H54 (cell line): ENCODE measurements around the gene SH3TC2.

Source experiments
- DNase-seq: peaks from one replicate; pipeline ENCODE4 v3.0.0; 2011; ENCODE audit warnings: low spot score, mixed read lengths; ENCODE audit not compliant: insufficient read length
- FAIRE-seq: peaks from 3 replicates; lab custom pipeline; 2011; peaks lifted over from hg19 to GRCh38; lab: Jason Lieb, UNC
- POLR2A ChIP-seq: IDR thresholded peaks from 2 replicates; pipeline ENCODE4 v1.6.1; 2011; ENCODE audit warnings: low read depth, mild to moderate bottlenecking, low read length

Gene SH3TC2

DNA sequence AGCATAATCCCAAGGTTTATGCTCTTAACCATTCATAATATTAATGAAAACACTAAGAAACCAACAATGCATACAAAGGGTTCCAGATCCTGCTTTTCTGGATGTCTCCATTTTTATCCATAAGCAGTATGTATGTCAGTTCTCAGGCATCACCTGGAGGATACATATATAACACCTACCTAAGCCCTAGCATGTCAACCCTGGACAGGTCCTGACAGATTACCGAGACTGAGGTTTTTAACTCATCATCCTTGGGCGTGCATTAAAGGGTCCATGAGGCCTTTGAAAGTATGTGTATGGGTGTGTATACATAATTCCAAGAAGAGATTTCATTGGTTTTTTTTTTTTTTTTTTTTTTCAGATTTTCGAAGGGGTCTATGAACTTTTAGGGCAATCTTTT is 70.6 kb downstream of the SH3TC2 start:
- TF ChIP-seq POLR2A, result no peak
- no peak for DNase-seq
- no peak for FAIRE-seq

DNA sequence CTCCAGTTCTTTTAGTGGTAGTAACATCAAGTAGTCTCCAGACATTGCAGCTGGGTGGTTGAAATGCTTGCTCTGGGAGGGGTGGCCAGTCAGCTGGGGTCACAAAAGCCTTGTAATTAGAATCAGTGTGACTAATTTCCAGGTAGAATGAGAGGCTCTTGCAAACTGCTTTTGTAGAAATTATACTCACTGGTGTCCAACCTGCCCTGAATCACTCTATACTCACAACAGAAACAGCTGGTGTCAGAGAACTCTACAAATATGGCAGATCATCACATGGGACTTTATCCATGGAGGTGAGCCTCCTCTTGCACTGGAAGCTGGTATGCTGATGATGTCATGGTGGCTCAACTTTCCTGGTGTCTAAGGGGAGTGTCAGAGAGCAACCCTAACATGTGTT is 71.3 kb downstream of the SH3TC2 start:
- FAIRE-seq (no peak), DNase-seq (no peak)
- no peak for TF ChIP-seq POLR2A

DNA sequence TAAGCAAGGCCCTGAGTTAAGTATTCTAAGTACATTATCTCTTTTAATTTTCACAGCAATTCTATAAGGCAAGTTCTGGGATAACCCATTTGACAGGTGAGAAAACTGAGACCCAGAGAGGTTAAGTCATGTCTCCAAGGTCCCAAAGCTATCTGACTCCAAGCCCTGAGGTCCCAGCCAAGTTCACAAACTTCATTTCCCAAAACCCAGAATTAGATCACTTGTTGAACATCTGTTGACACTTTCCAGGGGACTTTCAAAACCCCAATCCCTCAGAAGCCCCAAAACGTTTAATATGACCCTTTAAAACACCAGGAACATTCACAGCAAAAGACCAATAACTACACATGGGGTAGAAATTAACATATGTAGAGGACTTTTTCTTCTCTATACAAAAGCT is 72.0 kb downstream of the SH3TC2 start:
- no peak for DNase-seq
- FAIRE-seq, result no peak
- no peak for TF ChIP-seq POLR2A

DNA sequence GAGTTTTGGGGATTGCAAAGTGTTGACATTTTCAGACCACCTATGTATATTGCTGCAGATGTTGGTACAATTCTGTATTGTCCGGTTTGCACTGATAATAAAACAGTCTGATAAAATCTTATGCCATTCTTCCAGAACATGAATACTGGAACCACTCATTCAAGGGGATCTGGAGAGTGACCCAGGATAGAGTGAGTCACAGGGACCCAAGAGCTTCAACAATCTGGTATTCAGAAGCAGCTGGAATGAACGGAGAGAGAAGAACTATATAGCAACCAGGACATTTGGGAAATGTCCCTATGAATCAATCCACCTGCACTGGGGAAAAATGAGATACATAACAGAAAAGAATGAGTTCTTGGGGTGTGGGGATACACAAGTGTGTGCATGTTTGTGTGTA is 73.3 kb downstream of the SH3TC2 start:
- FAIRE-seq, result no peak
- no peak for DNase-seq
- no peak for TF ChIP-seq POLR2A

DNA sequence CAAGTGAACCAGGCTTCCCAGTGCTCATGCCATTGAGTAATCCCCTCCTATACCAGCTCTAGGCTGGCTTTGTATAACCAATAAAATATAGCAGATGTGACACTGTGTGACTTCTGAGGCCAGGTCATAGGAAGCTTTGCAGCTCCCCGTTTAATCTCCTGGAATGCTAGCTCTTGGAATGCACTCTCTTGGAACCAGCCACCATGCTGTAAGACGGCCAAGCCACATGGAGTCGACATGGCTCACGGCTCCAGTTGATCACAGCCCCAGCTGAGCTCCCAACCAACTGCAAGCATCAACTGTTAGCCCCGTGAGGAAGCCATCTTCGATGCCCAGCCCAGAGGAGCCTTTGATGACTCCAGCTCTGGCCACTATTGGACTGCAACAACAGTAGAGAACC is 74.5 kb downstream of the SH3TC2 start:
- no peak for DNase-seq
- TF ChIP-seq POLR2A, result no peak

DNA sequence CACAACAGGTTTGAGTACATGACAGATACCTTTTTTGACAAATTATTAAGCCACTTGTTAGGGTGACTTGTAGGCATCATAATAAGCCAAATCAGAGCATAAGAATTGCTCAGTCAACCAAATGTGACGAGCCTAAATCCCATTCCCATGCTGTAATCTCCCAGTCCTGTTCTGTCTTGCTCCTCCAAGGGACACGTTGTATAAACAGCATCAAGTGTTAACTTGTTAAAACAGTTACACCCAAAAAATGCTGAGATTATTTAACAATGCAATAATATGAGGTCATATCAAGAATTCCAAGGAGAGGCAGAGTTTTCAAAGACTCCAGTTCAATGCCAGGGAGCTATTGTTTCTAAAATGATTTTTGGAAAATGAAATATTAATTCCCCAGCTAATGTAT is 76.2 kb downstream of the SH3TC2 start:
- no peak for DNase-seq
- no peak for FAIRE-seq
- no peak for TF ChIP-seq POLR2A

More for the DNA sequence above, 74.5 kb downstream of the SH3TC2 start:
- FAIRE-seq, result no peak

DNA sequence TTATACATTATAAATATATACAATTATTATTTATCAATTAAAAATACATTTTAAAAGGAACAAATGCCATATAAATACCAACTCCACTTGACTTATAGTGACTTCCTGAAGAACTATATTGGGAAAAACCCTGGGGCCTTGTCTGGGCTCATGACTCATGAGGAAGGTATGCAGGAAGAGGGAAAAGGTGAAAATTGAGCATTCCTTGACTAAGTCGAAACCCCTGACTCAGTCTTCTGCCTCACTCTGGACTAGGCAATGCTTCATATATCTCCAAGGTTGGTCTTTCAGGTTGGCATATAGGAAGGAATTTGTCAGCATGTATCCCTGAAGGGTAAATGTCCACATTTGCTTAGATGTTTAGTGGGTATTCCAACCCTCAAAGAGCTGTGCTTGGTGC is 78.5 kb downstream of the SH3TC2 start:
- FAIRE-seq, result peak; percentile 94
- no peak for DNase-seq
- TF ChIP-seq POLR2A, result no peak

DNA sequence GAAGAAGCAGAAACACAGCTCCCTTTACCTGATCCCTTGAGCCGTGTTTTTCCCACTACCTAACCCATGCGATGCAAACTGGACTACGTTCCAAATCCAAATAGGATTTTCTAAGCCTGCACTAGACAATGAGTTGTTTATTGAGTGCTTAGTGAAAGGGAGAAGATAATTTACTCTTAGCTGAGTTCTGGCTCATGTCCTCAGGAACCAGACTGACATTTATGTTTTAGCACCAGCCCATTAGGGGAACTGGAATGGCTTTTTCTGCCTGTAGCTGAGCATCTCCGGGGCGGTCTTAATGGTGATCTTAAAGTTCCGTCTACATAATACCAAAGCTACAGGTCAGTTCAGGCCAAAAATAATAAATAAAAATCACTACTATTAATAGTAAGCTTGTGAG is 81.5 kb downstream of the SH3TC2 start:
- TF ChIP-seq POLR2A, result no peak
- DNase-seq, result no peak
- no peak for FAIRE-seq

DNA sequence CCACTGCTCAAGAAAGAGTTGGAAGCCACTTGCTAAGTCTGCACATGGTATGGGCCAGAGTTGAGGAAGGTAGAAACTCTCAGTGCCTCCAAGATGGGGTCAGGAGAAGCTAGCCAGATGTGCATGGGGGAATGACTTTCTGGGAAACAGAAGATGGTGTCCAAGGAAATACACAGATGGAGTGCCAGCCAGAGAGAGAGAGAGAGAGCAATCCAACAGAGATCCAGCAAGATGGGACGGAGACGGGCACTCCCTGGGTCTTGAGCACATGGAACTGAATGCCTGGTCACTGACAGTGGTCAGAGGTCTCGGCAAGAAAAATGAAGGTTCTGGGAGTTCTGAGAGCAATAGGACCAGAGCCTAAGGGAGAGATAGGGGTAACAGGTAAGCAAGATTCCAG is 82.1 kb downstream of the SH3TC2 start:
- FAIRE-seq (no peak), DNase-seq (no peak)
- TF ChIP-seq POLR2A, result no peak

DNA sequence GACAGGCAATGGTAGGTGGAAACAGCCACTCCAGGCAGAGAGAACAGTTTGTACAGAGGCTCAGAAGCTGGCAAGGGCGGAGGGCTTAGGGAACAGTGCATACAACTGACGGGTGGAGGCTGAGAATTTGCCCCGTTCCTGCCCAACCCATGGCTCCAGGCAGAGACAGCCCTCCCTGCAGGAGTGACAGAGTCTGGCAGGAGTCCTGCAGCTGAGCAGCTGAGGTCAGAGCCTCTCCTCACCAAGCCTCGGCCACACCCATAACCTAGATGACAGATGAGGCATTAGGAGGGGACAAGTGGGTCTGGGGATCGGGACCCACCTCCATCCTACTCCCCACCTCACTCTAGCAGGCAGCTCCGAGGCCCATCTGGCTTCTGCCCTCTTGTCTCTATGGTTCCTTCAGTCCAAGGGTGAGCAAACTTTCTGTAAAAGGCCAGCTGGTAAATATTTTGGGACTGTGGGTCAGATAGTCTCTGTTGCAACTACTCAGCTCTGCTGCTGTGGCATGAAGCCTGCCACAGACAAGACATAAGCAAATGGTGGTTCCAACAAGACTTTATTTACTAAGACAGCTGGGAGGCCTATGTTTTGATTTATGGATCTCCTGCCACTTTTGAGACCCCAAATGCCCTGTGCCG is 83.7 kb downstream of the SH3TC2 start:
- DNase-seq, result peak; percentile 59
- FAIRE-seq, result peak; percentile 33
- no peak for TF ChIP-seq POLR2A

DNA sequence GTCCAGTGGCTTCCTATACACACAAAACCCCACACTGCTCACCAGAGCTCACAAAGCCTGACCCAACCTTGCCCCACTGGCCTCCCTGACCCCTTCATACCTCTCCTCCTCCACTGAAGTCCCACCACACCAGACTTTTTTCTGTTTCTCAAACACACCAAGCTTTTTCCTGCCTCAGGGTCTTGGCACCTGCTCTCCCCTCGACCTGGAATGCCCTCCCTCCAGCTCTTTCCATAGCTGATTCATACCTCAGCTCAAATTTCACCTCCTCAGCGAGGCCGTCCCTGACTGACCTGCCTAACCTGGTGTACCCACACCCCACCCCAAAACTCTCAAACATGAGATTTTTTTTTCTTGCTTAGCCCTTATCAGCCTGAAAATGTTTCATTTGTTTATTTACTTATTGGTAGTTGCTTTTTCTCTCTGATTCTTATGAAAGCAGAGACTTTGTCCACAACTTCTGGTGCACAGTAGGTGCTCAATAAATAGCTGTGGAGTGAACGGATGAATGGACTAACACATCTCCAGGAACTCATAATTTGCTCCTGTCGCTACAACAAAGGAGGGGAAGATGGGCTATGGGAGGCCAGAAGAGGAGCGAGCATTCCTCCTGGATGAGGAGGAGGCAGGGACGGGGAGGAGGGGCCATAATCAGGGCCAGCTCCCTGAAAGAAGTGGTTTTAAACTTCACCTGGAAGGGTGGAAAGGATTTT is 84.3 kb downstream of the SH3TC2 start:
- DNase-seq (no peak), FAIRE-seq (no peak)
- TF ChIP-seq POLR2A, result no peak

DNA sequence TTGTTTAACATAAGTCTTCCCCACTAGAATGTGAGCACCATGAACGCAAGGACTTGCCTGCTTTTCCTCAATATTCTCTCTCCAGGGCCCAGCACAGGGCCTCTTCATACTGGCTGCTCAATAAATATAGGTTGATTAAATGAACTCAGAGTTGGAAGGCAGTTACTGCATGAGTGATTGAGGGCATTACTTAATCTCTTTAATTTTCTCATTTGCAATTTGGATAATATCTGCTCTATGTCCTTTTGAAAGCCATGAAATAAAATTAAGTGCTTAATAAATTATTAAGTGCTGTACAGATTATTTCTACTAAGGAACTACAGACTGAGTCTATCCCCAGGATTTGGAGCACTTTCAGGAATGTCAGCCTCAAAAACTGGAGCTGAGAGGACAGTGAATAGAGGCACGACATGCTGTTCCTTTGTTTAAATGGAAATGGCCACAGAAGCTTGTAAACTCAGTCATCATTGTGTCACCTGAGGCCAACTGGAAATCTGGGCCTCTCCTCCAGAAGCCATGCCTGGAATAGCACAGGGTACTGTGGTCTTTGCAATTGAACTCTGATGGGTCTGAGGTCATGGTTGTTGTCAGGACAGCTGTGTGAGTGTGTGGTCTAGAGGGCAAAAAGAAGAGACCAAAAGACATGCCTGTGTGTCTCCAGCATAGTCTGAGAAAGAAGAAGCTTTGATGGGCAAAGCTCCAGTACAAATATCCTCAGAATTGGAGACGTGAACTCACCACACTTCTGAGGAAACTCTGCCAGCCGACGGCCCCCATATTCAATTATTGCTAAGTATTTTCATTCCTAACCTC is 86.1 kb downstream of the SH3TC2 start:
- DNase-seq (no peak), FAIRE-seq (no peak)

DNA sequence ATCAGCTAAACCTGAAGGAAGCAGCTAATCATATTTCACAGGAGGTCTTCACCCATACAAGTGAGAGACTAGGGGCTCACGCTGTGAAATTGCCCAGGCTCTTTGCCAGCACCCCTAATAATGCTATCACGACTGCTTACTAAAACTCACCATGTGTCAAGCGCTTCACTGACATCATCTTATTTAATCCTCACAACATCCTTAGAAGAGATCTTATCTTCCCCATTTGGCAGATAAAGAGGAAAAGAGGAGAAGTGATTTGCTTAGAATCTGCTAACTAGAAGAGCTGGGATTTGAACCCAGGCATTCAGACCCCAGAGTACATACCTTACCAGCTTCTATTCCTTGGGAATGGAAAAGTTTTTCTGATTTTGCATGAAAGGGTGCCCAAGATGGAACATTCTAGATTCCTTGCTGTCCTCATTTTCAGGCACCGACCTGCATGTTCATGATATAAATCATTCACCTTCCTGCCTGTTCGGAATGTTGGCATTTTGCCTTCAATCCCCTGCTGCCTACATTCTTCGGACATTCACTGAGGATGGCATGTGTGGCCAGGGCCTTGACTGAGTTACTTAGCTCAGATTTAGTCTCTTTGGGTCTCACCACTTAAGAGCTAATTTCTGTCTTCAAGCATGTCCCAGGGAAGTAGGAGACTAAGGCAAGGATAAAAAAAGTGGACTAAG is 88.1 kb downstream of the SH3TC2 start:
- no peak for DNase-seq
- no peak for FAIRE-seq
- no peak for TF ChIP-seq POLR2A

More for the DNA sequence above, 86.1 kb downstream of the SH3TC2 start:
- no peak for TF ChIP-seq POLR2A

DNA sequence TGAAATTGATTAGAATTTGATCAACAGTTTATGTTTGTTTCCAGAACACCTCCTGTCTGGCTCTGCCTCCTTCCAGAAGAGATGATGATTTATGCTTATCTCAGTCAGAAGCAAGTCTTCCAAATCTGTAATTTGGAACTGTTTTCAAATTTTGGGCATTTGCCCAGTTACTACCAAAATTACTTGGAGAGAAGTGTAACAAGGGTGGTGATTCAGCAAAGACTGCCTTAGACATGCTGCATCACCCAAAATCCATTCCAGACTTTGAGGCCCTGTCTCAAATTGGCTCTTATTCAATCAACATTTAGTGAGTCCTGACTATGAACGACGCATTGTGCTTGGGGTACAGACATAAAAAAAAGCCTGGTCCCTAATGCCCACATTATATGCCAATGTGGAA is 89.4 kb downstream of the SH3TC2 start:
- FAIRE-seq, result no peak
- TF ChIP-seq POLR2A, result no peak
- no peak for DNase-seq
